ENCODE measurements around the gene PRKCB. TPM values are rescaled to one million over a fixed set of nuclear protein-coding genes. Genes with fewer than 3 reads are reported as not detected.

PRKCB gene
- total and polyA plus RNA-seq, 2 experiments from 2014 or later, result 3.7 to 16.4 TPM

GRCh38 chr16:23955088-23955487, 119.3 kb downstream of the PRKCB start:
- peaks cover 18% of the 10 kb centered on the region for H3K4me1 ChIP-seq (ENCODE audit: insufficient read depth)
- H3K9me3 Mint-ChIP-seq, result no peaks in the 10 kb centered on the region
- H3K27me3 Mint-ChIP-seq (ENCODE audit: insufficient read depth, low read depth, poor library complexity), result peaks cover 3% of the 10 kb centered on the region
- no peak overlapping the region for H3K27ac ChIP-seq (ENCODE audit: low read depth)
- H3K4me2 ChIP-seq, result no peak overlapping the region
- H3K36me3 Mint-ChIP-seq (ENCODE audit: low read depth), result no peaks in the 10 kb centered on the region
- H3K79me2 ChIP-seq (replicated peaks; ENCODE audit: insufficient read depth), result no peaks in the 10 kb centered on the region
- H3K4me1 Mint-ChIP-seq, result peaks cover 29% of the 10 kb centered on the region
- H3K4me3 ChIP-seq, result no peak overlapping the region
- no peaks in the 10 kb centered on the region for H3K9me2 ChIP-seq (ENCODE audit: insufficient read depth)
- no peaks in the 10 kb centered on the region for H4K20me1 ChIP-seq (replicated peaks; ENCODE audit: insufficient read depth)
- H3K27me3 ChIP-seq (ENCODE audit: insufficient read depth), result no peaks in the 10 kb centered on the region
- ATAC-seq, result no peak
- TF ChIP-seq EZH2phosphoT487 (IDR thresholded peaks at IDR 0.05; ENCODE audit: unreplicated experiment) (no peak), ZNF331 (CRISPR knock-in tag; IDR thresholded peaks at IDR 0.05; ENCODE audit: low read depth) (no peak), NANOG (IDR thresholded peaks at IDR 0.05; ENCODE audit: borderline replicate concordance) (no peak), JUNB (IDR thresholded peaks at IDR 0.05; ENCODE audit: unreplicated experiment) (no peak), REST (IDR thresholded peaks at IDR 0.05; ENCODE audit: unreplicated experiment) (no peak), ZNF114 (CRISPR knock-in tag; IDR thresholded peaks at IDR 0.05) (no peak), CTCF (conservative IDR thresholded peaks at IDR 0.05; ENCODE audit: low read depth in 2 of 2) (no peak), STAT1 (IDR thresholded peaks at IDR 0.05; ENCODE audit: unreplicated experiment) (no peak), POLR2AphosphoS5 (IDR thresholded peaks at IDR 0.05; ENCODE audit: low read depth) (no peak), ZNF462 (CRISPR knock-in tag; IDR thresholded peaks at IDR 0.05) (no peak), ETS1 (IDR thresholded peaks at IDR 0.05) (no peak), CREB1 (CRISPR knock-in tag; IDR thresholded peaks at IDR 0.05; ENCODE audit: low read depth) (no peak), EZH2 (IDR thresholded peaks at IDR 0.05; ENCODE audit: low read depth, unreplicated experiment) (no peak)
- H3K27ac Mint-ChIP-seq, result no peak overlapping the region
- DNase-seq (ENCODE audit: low spot score), result no peak
- no peak overlapping the region for H2AFZ ChIP-seq
- H3K4me3 Mint-ChIP-seq, result no peak overlapping the region
- no peaks in the 10 kb centered on the region for H3F3A ChIP-seq (replicated peaks; ENCODE audit: low read depth)
- no peaks in the 10 kb centered on the region for H3K36me3 ChIP-seq (ENCODE audit: insufficient read depth)
